Uterus (tissue), 4 donors: ENCODE measurements around the gene OBSCN. TPM values are rescaled to one million over a fixed set of nuclear protein-coding genes. Genes with fewer than 3 reads are reported as not detected.

Experiments
- DNase-seq, 2 donors: peaks; one replicate each; pipeline ENCODE4 v3.0.0-alpha.2; 2019 to 2020
- H3K27ac ChIP-seq, 2 donors: fragments of 200-600 bp; sonication (generic); 1 replicate in 1 of 2; 2 replicates in 1 of 2; pipeline ENCODE4 v1.5.1; 2016 to 2018
- H3K27me3 ChIP-seq, 2 donors: fragments of 200-600 bp; sonication (generic); one replicate each; pipeline ENCODE4 v1.5.1; 2018 to 2019; ENCODE audit warnings: control low read depth in 1 of 2
- H3K36me3 ChIP-seq, 2 donors: fragments of 200-600 bp; sonication (generic); one replicate each; pipeline ENCODE4 v1.5.1; 2019; ENCODE audit warnings: control low read depth in 1 of 2
- H3K4me1 ChIP-seq, 2 donors: fragments of 200-600 bp; sonication (generic); one replicate each; pipeline ENCODE4 v1.5.1; 2018 to 2019; ENCODE audit warnings: control low read depth in 1 of 2
- H3K4me3 ChIP-seq, 2 donors: fragments of 200-600 bp; sonication (generic); 1 replicate in 1 of 2; 2 replicates in 1 of 2; pipeline ENCODE4 v1.5.1; 2018 to 2019; ENCODE audit warnings: mild to moderate bottlenecking in 1 of 2
- H3K9me3 ChIP-seq, 2 donors: fragments of 200-600 bp; sonication (generic); one replicate each; pipeline ENCODE4 v1.5.1; 2019; ENCODE audit warnings: control low read depth in 1 of 2
- CTCF ChIP-seq, 4 experiments: fragments of 200-600 bp in 2 of 4; fragments of 450-650 bp in 2 of 4; sonication (generic) in 2 of 4; IDR thresholded peaks; one replicate each; pipeline ENCODE4 v1.5.1; 2016 to 2019; ENCODE audit warnings: antibody characterized with exemption in 4 of 4, mild to moderate bottlenecking in 2 of 4, moderate library complexity in 1 of 4
- POLR2A ChIP-seq, 2 donors: fragments of 450-650 bp; IDR thresholded peaks; one replicate each; pipeline ENCODE4 v1.6.1; 2016; ENCODE audit warnings: antibody characterized with exemption in 2 of 2, mild to moderate bottlenecking in 1 of 2, moderate library complexity in 1 of 2
- intact Hi-C: fragments of 100-400 bp; cut with DNase I; formaldehyde crosslinking; loops from one replicate; pipeline ENCODE4 v1.15.1; 2023; ENCODE audit warnings: low total_unique reads
- total RNA-seq, 4 donors: library from RNA; depleted of rRNA in 3 of 4; stranded (reverse); fragments of >200 nt in 3 of 4; gene quantifications; one replicate each; pipeline versions ENCODE4 v1.1.0 to v1.2.4, GENCODE V29; 2014 to 2023
- donor health status: DM: yes; HTN: yes; CAD: no.

The OBSCN gene
- total RNA-seq, 4 donors from 2014 or later = 5.9 to 53.2 (median 22.4) TPM

DNA sequence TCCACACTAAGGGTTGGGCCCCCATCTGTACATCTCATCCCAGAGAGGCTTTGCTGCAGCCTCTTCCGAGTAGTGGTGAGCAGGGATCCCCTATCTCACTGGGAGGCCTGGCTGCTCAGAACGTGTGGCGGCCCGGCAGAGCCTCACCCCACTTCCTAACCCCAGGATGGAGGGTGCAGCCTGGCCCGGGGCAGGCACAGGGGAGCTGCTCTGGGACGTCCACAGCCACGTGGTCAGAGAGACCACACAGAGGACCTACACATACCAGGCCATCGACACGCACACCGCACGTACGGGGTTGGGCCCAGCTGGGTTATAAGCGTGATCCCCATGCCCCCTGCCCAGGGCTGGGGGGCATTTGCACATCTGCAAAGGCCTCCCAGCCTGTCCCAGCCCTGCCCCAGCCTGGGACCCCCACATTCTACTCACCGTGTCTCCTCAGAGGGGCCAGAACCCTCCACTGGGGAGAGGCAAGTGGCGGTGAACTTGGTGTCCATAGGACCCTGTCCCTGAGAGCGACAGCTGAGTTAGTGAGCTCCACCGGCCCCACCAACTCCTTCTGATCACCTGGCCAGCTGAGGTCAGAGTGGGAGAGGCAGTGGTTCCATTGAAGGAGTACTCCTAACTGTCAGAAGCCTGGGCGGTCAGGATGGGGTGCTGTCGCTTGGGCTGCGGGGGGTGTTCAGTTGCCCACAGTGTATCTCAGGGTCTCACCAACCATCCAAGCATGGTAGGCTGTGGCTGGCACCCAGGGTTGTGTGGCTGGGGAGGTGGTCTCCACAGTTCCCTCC lies 157.6 kb downstream of the OBSCN start:
- Histone ChIP-seq H3K4me3 (no peak overlapping the region), H3K4me1 (no peaks in the 10 kb centered on the region), H3K27me3 (no peaks in the 10 kb centered on the region), H3K27ac (no peak overlapping the region), H3K9me3 (no peaks in the 10 kb centered on the region), H3K36me3 (no peaks in the 10 kb centered on the region)
- intact Hi-C loops = no loop called here
- TF ChIP-seq CTCF (IDR thresholded peaks at IDR 0.05) = no peak
- no peak for TF ChIP-seq POLR2A (IDR thresholded peaks at IDR 0.05)
- DNase-seq = peak; percentile 10 to 13

- DNase-seq = peak; percentile 7 to 8
- no peak for TF ChIP-seq POLR2A (IDR thresholded peaks at IDR 0.05)
- no peak for TF ChIP-seq CTCF (IDR thresholded peaks at IDR 0.05)
- intact Hi-C loops = no loop called here
These were observed 158.4 kb downstream of the OBSCN start for GRCh38 chr1:228366062-228366865.

GRCh38 chr1:228366866-228367741 lies 159.3 kb downstream of the OBSCN start:
- Histone ChIP-seq H3K27ac (no peak overlapping the region), H3K36me3 (no peaks in the 10 kb centered on the region), H3K4me3 (no peak overlapping the region), H3K9me3 (no peaks in the 10 kb centered on the region), H3K27me3 (no peaks in the 10 kb centered on the region), H3K4me1 (no peaks in the 10 kb centered on the region)
- peak; percentile 11 to 13 for DNase-seq
- intact Hi-C loops = no loop called here
- TF ChIP-seq POLR2A (IDR thresholded peaks at IDR 0.05) = no peak
- TF ChIP-seq CTCF (IDR thresholded peaks at IDR 0.05) = no peak

More at GRCh38 chr1:228366062-228366865, 158.4 kb downstream of the OBSCN start:
- H3K27me3 ChIP-seq = no peaks in the 10 kb centered on the region
- no peak overlapping the region for H3K27ac ChIP-seq
- no peaks in the 10 kb centered on the region for H3K9me3 ChIP-seq
- no peaks in the 10 kb centered on the region for H3K36me3 ChIP-seq
- H3K4me1 ChIP-seq = no peaks in the 10 kb centered on the region
- no peak overlapping the region for H3K4me3 ChIP-seq

DNA sequence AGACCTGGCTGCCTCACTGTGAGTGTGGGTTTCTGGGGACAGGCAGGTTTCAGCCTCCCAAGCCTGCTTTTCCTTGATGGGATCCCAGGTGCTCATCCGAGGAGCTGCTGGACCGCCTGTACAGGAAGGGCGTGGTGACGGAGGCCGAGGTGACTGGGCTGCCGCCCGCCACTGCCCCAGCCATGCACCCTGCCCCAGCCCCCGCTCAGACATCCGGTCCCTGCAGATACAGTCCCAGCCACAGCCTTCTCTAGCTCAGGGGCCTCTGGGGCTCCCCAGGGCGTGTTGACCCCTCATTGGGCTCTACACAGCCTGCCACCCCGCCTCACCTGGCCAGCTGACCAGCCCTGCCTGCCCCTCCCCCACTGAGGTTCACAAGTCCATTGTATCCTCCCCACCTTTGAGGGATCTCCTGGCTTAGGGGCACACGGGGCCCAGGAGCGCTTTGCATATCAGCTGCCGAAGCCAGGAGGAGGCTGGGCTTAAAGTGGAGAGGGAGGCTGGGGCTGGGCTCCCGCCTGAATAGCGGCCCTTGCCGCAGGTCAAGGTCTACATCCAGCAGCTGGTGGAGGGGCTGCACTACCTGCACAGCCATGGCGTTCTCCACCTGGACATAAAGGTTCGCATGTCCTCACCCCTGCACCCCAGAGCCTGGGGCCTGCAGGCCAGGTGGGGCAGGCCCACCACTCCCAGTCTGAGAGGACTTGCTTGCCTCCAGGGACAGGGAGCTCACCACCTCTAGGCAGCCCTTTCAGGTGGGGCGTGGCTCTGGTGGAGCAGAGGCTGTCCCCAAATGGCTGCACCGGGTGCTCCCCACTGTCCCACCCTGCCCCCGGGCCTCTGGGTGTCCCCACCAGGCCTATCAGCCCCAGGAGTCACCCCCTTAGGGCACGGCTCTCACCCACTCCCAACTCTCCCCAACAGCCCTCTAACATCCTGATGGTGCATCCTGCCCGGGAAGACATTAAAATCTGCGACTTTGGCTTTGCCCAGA lies 160.3 kb downstream of the OBSCN start:
- peak in 1 of 2 donors; percentile 12 for DNase-seq
- no peaks in the 10 kb centered on the region for H3K9me3 ChIP-seq
- no peaks in the 10 kb centered on the region for H3K27me3 ChIP-seq
- H3K4me1 ChIP-seq = no peaks in the 10 kb centered on the region
- no peak for TF ChIP-seq CTCF (IDR thresholded peaks at IDR 0.05)
- no peak for TF ChIP-seq POLR2A (IDR thresholded peaks at IDR 0.05)
- intact Hi-C loops = no loop called here
- H3K4me3 ChIP-seq = no peak overlapping the region
- H3K36me3 ChIP-seq = no peaks in the 10 kb centered on the region
- no peak overlapping the region for H3K27ac ChIP-seq
